HepG2 (cell line): ENCODE results near the gene SLC26A5. TPM values are rescaled to one million over a fixed set of nuclear protein-coding genes. Genes with fewer than 3 reads are reported as not detected.

Source experiments
- ATAC-seq: fragments of 200-7000 bp; cut with Tn5 transposase; 3 replicates; pipeline ENCODE4 v1.9.1; 2020; ENCODE audit warnings: mild to moderate bottlenecking, moderate library complexity
- BruUV-seq: library from RNA; stranded (reverse); fragments of 400-500 nt; replicated peaks from 2 replicates; lab custom pipeline; 2021; lab: Mats Ljungman, UMichigan
- CTCF ChIA-PET: fragments of 300-600 bp; formaldehyde crosslinking; extraction: SDS; loops from one replicate; lab custom pipeline; 2021; ENCODE audit warnings: low total read pairs, inconsistent platforms, low intra/inter-chr PET ratio; lab: Yijun Ruan, JAX
- POLR2A ChIA-PET: fragments of 350-600 bp; sonication (Branson Sonifier 250); formaldehyde crosslinking; loops from one replicate; lab custom pipeline; 2020; ENCODE audit warnings: antibody characterized with exemption, inconsistent platforms; lab: Yijun Ruan, JAX
- DNase-seq: peaks from one replicate; pipeline ENCODE4 v3.0.0-alpha.2; 2015; ENCODE audit warnings: low spot score
- FAIRE-seq: peaks from 3 replicates; lab custom pipeline; 2011; peaks lifted over from hg19 to GRCh38; lab: Jason Lieb, UNC
- H2AFZ ChIP-seq: one replicate; pipeline ENCODE4 v1.6.1; 2011; ENCODE audit warnings: low read length, inconsistent platforms
- H3K27ac ChIP-seq: fragments of 300-600 bp; 3 replicates; pipeline ENCODE4 v1.8.0; 2011; ENCODE audit warnings: mixed run types, mild to moderate bottlenecking, mixed read lengths, low read length, inconsistent platforms; ENCODE audit not compliant: insufficient read depth; ENCODE audit errors: extremely low read length
- H3K27me3 ChIP-seq, 2 experiments: fragments of 200-600 bp in 1 of 2; 2 replicates in 1 of 2; 3 replicates in 1 of 2; pipeline versions ENCODE4 v1.6.0 to v1.8.0; 2011; ENCODE audit warnings: low read length in 2 of 2, mild to moderate bottlenecking in 2 of 2, moderate library complexity in 2 of 2, inconsistent platforms in 1 of 2; ENCODE audit not compliant: insufficient read depth in 2 of 2, control insufficient read depth in 1 of 2
- H3K36me3 ChIP-seq, 2 experiments: fragments of 200-600 bp in 1 of 2; replicated peaks in 1 of 2; 2 replicates in 1 of 2; 3 replicates in 1 of 2; pipeline versions ENCODE4 v1.5.1 to v1.8.0; 2011; ENCODE audit warnings: low read length in 2 of 2, inconsistent platforms in 1 of 2; ENCODE audit not compliant: insufficient read depth in 2 of 2, control insufficient read depth in 1 of 2
- H3K4me1 ChIP-seq: 2 replicates; pipeline ENCODE4 v1.5.1; 2012; ENCODE audit warnings: low read length, inconsistent platforms; ENCODE audit not compliant: insufficient read depth
- H3K4me2 ChIP-seq: 2 replicates; pipeline ENCODE4 v1.6.0; 2011; ENCODE audit warnings: low read depth, low read length, inconsistent platforms
- H3K4me3 ChIP-seq, 3 experiments: fragments of 200-600 bp in 1 of 3; sonication (generic), shearing (Covaris generic) in 1 of 3; replicated peaks in 1 of 3; 2 replicates each; pipeline ENCODE4 v1.5.1; 2011 to 2016; ENCODE audit warnings: low read length in 3 of 3, inconsistent platforms in 2 of 3, low read depth in 2 of 3, mild to moderate bottlenecking in 2 of 3, control low read depth in 1 of 3, mixed read lengths in 1 of 3; ENCODE audit not compliant: insufficient read depth in 1 of 3
- H3K79me2 ChIP-seq: one replicate; pipeline ENCODE4 v1.6.1; 2011; ENCODE audit warnings: low read length, inconsistent platforms; ENCODE audit not compliant: insufficient read depth
- H3K9ac ChIP-seq: 2 replicates; pipeline ENCODE4 v1.6.0; 2011; ENCODE audit warnings: mild to moderate bottlenecking, low read depth, low read length, inconsistent platforms; ENCODE audit not compliant: insufficient read depth
- H3K9me3 ChIP-seq: 2 replicates; pipeline ENCODE4 v1.5.1; 2012; ENCODE audit warnings: mild to moderate bottlenecking, low read length
- H4K20me1 ChIP-seq: 2 replicates; pipeline ENCODE4 v1.6.0; 2011; ENCODE audit warnings: inconsistent platforms, mild to moderate bottlenecking, low read length, moderate library complexity; ENCODE audit not compliant: insufficient read depth
- AHR ChIP-seq: IDR thresholded peaks from 2 replicates; pipeline ENCODE4 v1.6.1; 2018; ENCODE audit warnings: missing genetic modification reagents, missing compliant biosample characterization
- BRD4 ChIP-seq: sonication (generic); formaldehyde crosslinking; IDR thresholded peaks from 2 replicates; pipeline ENCODE4 v1.4.0; 2020; ENCODE audit warnings: missing genetic modification reagents
- CHD2 ChIP-seq: IDR thresholded peaks from 2 replicates; pipeline ENCODE4 v1.6.1; 2011; ENCODE audit warnings: low read depth, low read length, improper control_type of control experiment
- DPF2 ChIP-seq: sonication (generic); formaldehyde crosslinking; IDR thresholded peaks from 2 replicates; pipeline ENCODE4 v1.4.0; 2020; ENCODE audit warnings: mild to moderate bottlenecking, low read depth, missing genetic modification reagents, borderline replicate concordance
- ERF ChIP-seq: IDR thresholded peaks from 2 replicates; pipeline ENCODE4 v1.6.1; 2018; ENCODE audit warnings: missing biosample characterization, missing genetic modification reagents
- ETV5 ChIP-seq: IDR thresholded peaks from 2 replicates; pipeline ENCODE4 v1.6.1; 2018; ENCODE audit warnings: missing biosample characterization, missing genetic modification reagents, inconsistent platforms, borderline replicate concordance
- HOXA5 ChIP-seq: sonication (generic); formaldehyde crosslinking; IDR thresholded peaks from 2 replicates; pipeline ENCODE4 v1.4.0; 2020; ENCODE audit warnings: missing genetic modification reagents
- JARID2 ChIP-seq: sonication (generic); formaldehyde crosslinking; IDR thresholded peaks from 2 replicates; pipeline ENCODE4 v1.8.1; 2023; ENCODE audit warnings: missing genetic modification reagents, inconsistent platforms; ENCODE audit not compliant: insufficient replicate concordance
- KLF11 ChIP-seq: IDR thresholded peaks from 2 replicates; pipeline ENCODE4 v1.6.1; 2016; ENCODE audit warnings: missing compliant biosample characterization
- MXD4 ChIP-seq: IDR thresholded peaks from 2 replicates; pipeline ENCODE4 v1.6.1; 2016; ENCODE audit warnings: mild to moderate bottlenecking, missing biosample characterization, missing genetic modification reagents
- NCOA5 ChIP-seq: sonication (generic); formaldehyde crosslinking; IDR thresholded peaks from 2 replicates; pipeline ENCODE4 v1.4.0; 2020; ENCODE audit warnings: missing genetic modification reagents
- SAP130 ChIP-seq: IDR thresholded peaks from 2 replicates; pipeline ENCODE4 v1.6.1; 2016; ENCODE audit warnings: low read depth
- TARDBP ChIP-seq: sonication (generic); formaldehyde crosslinking; IDR thresholded peaks from 2 replicates; pipeline ENCODE4 v1.8.0; 2022; ENCODE audit warnings: mild to moderate bottlenecking, missing genetic modification reagents
- TOPORS ChIP-seq: sonication (generic); formaldehyde crosslinking; IDR thresholded peaks from 2 replicates; pipeline ENCODE4 v1.8.0; 2023; ENCODE audit warnings: mild to moderate bottlenecking, missing genetic modification reagents
- ZNF10 ChIP-seq: sonication (generic); formaldehyde crosslinking; IDR thresholded peaks from 2 replicates; pipeline ENCODE4 v1.4.0; 2020; ENCODE audit warnings: mild to moderate bottlenecking, low read depth, missing genetic modification reagents, borderline replicate concordance
- ZNF34 ChIP-seq: sonication (generic); formaldehyde crosslinking; IDR thresholded peaks from 2 replicates; pipeline ENCODE4 v1.4.0; 2020; ENCODE audit warnings: mild to moderate bottlenecking, missing genetic modification reagents, borderline replicate concordance
- ZNF446 ChIP-seq: sonication (generic); formaldehyde crosslinking; IDR thresholded peaks from 2 replicates; pipeline ENCODE4 v1.5.0; 2020; ENCODE audit warnings: mild to moderate bottlenecking, missing genetic modification reagents
- ZNF775 ChIP-seq: sonication (generic); formaldehyde crosslinking; IDR thresholded peaks from 2 replicates; pipeline ENCODE4 v1.4.0; 2020; ENCODE audit warnings: missing genetic modification reagents, mild to moderate bottlenecking, moderate library complexity, borderline replicate concordance
- WGBS: methylation state at CpG from one replicate; pipeline ENCODE4 v1.1.6; 2017; ENCODE audit warnings: low lambda C conversion rate; 5-methylcytosine and 5-hydroxymethylcytosine counted together
- in situ Hi-C: cut with HindIII; loops from 2 replicates; pipeline ENCODE4 v1.10.0; 2017; ENCODE audit warnings: low pct_unique_long_range_greater_than_20kb; ENCODE audit not compliant: extremely low pct_ligation_motif_present
- intact Hi-C: fragments of 100-400 bp; cut with micrococcal nuclease; formaldehyde crosslinking; loops from one replicate; pipeline ENCODE4 v1.10.0; 2022; ENCODE audit not compliant: unreplicated experiment
- polyA plus RNA-seq, 8 experiments: library from polyadenylated mRNA; depleted of rRNA in 3 of 8; stranded (reverse) in 7 of 8; unstranded in 1 of 8; fragments of >200 nt; fragmentation: Illumina TruSeq in 4 of 8; extraction: Trizol in 4 of 8; gene quantifications; 2 replicates each; pipeline versions ENCODE4 v1.2.1 to v1.2.3, GENCODE V29; 2011 to 2016; ENCODE audit warnings: low read depth in 4 of 8, missing spikeins in 1 of 8, mixed read lengths in 1 of 8; ENCODE audit not compliant: insufficient read depth in 1 of 8
- total RNA-seq, 5 experiments: library from RNA; depleted of rRNA; stranded (reverse); fragments of >200 nt; fragmentation: Illumina TruSeq; extraction: Trizol; gene quantifications; 2 replicates each; pipeline ENCODE4 v1.2.3, GENCODE V29; 2016; ENCODE audit warnings: low read depth in 1 of 5

Gene SLC26A5
- total and polyA plus RNA-seq, 2 of the 13 experiments (the other 11 are each of a cell fraction or from before 2014, with no cell fraction given): 0.08 to 0.11 TPM

DNA sequence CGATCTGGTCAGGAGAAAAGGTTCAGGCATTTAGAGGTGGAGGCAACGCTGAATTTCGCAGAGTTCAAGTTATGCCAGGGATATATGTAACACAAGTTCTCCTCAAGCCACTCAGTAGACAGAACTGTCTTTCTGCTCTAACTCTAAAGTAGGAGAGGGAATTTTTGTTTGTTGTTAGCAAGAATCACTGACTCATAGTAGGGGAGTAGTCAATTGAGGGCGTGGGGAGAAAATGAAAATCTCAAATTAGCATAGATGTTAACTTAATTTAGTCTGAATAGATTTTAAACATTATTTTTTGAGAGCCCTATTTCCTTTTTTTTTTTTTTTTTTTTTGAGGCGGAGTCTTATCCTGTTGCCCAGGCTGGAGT, 64.0 kb downstream of the SLC26A5 start:
- FAIRE-seq: no peak
- in situ Hi-C loops: no loop called here
- intact Hi-C loops: no loop called here
- ATAC-seq: no peak
- H3K36me3 ChIP-seq: no peaks in the 10 kb centered on the region
- no peak overlapping the region for H3K27ac ChIP-seq
- no peak overlapping the region for H3K4me3 ChIP-seq
- no peak overlapping the region for H3K4me2 ChIP-seq
- WGBS: 63% methylated on average over 5 of the region's 5 CpGs
- H3K9me3 ChIP-seq: no peaks in the 10 kb centered on the region
- no peak for TF ChIP-seq BRD4 (CRISPR knock-in tag)
- no peak for TF ChIP-seq ZNF775
- TF ChIP-seq JARID2 (CRISPR knock-in tag): no peak
- TF ChIP-seq AHR (CRISPR knock-in tag): no peak
- no peak for TF ChIP-seq ERF (CRISPR knock-in tag)
- TF ChIP-seq NCOA5 (CRISPR knock-in tag): no peak
- no peak for TF ChIP-seq HOXA5 (CRISPR knock-in tag)
- no peak for TF ChIP-seq ZNF34
- TF ChIP-seq TOPORS (CRISPR knock-in tag): no peak
- no peak for TF ChIP-seq TARDBP (CRISPR knock-in tag)
- TF ChIP-seq MXD4 (CRISPR knock-in tag): no peak
- no peak for TF ChIP-seq KLF11 (CRISPR knock-in tag)
- TF ChIP-seq ZNF446 (CRISPR knock-in tag): no peak
- no peak for TF ChIP-seq ZNF10 (CRISPR knock-in tag)
- TF ChIP-seq ETV5 (CRISPR knock-in tag): no peak
- no peak for TF ChIP-seq DPF2
- TF ChIP-seq SAP130 (CRISPR knock-in tag): no peak
- no peak for TF ChIP-seq CHD2
- no peaks in the 10 kb centered on the region for H4K20me1 ChIP-seq
- H3K4me1 ChIP-seq: peaks cover 11% of the 10 kb centered on the region
- no peak overlapping the region for H2AFZ ChIP-seq
- DNase-seq: no peak
- ChIA-PET CTCF (no interaction called here), POLR2A (no interaction called here)
- no TSS peak for BruUV-seq
- H3K9ac ChIP-seq: no peak overlapping the region
- H3K27me3 ChIP-seq: no peaks in the 10 kb centered on the region
- no peaks in the 10 kb centered on the region for H3K79me2 ChIP-seq
